HG03196 (cell line): ENCODE results near the gene SLC6A6.

ENCODE experiments used
- ATAC-seq: cut with Tn5 transposase; IDR thresholded peaks from one replicate; pipeline ENCODE4 v1.9.1; 2021; ENCODE audit not compliant: unreplicated experiment

SLC6A6 gene

GRCh38 chr3:14415501-14415900 is 13.1 kb downstream of the SLC6A6 start:
- no peak for ATAC-seq

GRCh38 chr3:14416453-14416852 is 14.0 kb downstream of the SLC6A6 start:
- ATAC-seq, result no peak

GRCh38 chr3:14418296-14419250 is 16.2 kb downstream of the SLC6A6 start:
- no peak for ATAC-seq

GRCh38 chr3:14422016-14422963 is 19.9 kb downstream of the SLC6A6 start:
- no peak for ATAC-seq

GRCh38 chr3:14423197-14423743 is 20.9 kb downstream of the SLC6A6 start:
- no peak for ATAC-seq

GRCh38 chr3:14423963-14424362 is 21.6 kb downstream of the SLC6A6 start:
- no peak for ATAC-seq

GRCh38 chr3:14424711-14425580 is 22.5 kb downstream of the SLC6A6 start:
- no peak for ATAC-seq

GRCh38 chr3:14425581-14426304 is 23.3 kb downstream of the SLC6A6 start:
- peak; percentile 48 for ATAC-seq

- no peak for ATAC-seq
Observed at GRCh38 chr3:14426305-14426620, 23.9 kb downstream of the SLC6A6 start.

GRCh38 chr3:14428087-14429033 is 26.0 kb downstream of the SLC6A6 start:
- ATAC-seq, result no peak

- ATAC-seq, result no peak
Observed at GRCh38 chr3:14429237-14429636, 26.8 kb downstream of the SLC6A6 start.

- ATAC-seq, result no peak
Observed at GRCh38 chr3:14429640-14430039, 27.2 kb downstream of the SLC6A6 start.

GRCh38 chr3:14430053-14430452 is 27.6 kb downstream of the SLC6A6 start:
- no peak for ATAC-seq

- no peak for ATAC-seq
Observed at GRCh38 chr3:14430706-14431451, 28.5 kb downstream of the SLC6A6 start.

- ATAC-seq, result peak; percentile 25
Observed at GRCh38 chr3:14431452-14431916, 29.1 kb downstream of the SLC6A6 start.

GRCh38 chr3:14431917-14432834 is 29.8 kb downstream of the SLC6A6 start:
- ATAC-seq, result peak; percentile 78

- no peak for ATAC-seq
Observed at GRCh38 chr3:14433106-14433505, 30.7 kb downstream of the SLC6A6 start.
